Transverse colon (tissue), 4 donors: ENCODE data around the gene DNAJC6.

ENCODE experiments used
- CTCF ChIP-seq, 5 experiments: fragments of 200-600 bp in 3 of 5; fragments of 450-650 bp in 2 of 5; sonication (generic) in 3 of 5; IDR thresholded peaks; 1 replicate in 2 of 5; 2 replicates in 3 of 5; pipeline ENCODE4 v1.5.1; 2016 to 2017; ENCODE audit warnings: antibody characterized with exemption in 5 of 5, inconsistent platforms in 3 of 5, mild to moderate bottlenecking in 2 of 5, moderate library complexity in 1 of 5
- EP300 ChIP-seq: sonication (generic); formaldehyde crosslinking; IDR thresholded peaks from one replicate; pipeline ENCODE4 v1.6.1; 2017; ENCODE audit warnings: antibody characterized with exemption, low read depth
- POLR2A ChIP-seq: fragments of 450-650 bp; IDR thresholded peaks from one replicate; pipeline ENCODE4 v1.6.1; 2016; ENCODE audit warnings: antibody characterized with exemption, mild to moderate bottlenecking, moderate library complexity
- POLR2AphosphoS5 ChIP-seq, 3 donors: sonication (generic); formaldehyde crosslinking; IDR thresholded peaks; one replicate each; pipeline ENCODE4 v1.6.1; 2016; ENCODE audit warnings: antibody characterized with exemption in 3 of 3

DNA sequence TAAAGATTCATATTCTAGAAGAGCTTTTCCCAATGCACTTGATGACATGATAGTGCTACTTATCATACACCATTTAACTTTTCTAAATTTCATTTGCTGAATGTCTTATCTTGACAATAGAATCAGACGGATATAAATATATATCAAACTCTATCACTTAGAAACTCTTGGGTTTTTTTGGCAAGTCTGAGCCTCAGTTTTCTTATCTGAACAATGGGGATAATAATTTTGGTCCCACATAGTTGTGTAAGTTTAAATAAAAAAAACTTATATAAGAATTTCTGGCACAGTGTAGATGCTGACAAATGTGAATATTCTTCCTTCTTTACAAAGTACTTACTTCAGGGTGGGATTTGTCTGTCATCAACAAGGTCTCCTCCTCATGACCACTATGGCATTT lies 89.7 kb downstream of the DNAJC6 start:
- TF ChIP-seq CTCF (IDR thresholded peaks at IDR 0.05) (no peak), POLR2AphosphoS5 (IDR thresholded peaks at IDR 0.05) (no peak), EP300 (no peak), POLR2A (no peak)
